Measurements from ENCODE around the gene FGF2.

DNA sequence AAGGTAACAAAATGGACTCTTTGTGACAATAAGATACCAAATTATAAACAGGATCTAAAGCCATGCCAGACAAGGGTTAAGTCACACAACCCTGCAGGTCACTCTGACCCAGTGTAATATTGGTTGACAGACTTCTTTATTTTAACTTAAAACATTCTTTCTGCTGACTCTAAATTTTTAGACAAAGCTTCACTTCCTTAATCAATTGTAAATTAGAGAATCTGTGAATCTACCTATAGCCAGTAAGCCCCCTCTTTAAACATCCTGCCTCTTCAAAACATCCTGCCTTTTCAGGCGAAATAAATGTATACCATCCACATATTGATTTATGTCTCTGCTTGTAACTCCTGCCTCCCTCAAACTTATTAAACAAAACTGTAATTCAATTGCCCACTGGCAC, 81.6 kb downstream of the FGF2 start:
- TF ChIP-seq, protein P1, sequence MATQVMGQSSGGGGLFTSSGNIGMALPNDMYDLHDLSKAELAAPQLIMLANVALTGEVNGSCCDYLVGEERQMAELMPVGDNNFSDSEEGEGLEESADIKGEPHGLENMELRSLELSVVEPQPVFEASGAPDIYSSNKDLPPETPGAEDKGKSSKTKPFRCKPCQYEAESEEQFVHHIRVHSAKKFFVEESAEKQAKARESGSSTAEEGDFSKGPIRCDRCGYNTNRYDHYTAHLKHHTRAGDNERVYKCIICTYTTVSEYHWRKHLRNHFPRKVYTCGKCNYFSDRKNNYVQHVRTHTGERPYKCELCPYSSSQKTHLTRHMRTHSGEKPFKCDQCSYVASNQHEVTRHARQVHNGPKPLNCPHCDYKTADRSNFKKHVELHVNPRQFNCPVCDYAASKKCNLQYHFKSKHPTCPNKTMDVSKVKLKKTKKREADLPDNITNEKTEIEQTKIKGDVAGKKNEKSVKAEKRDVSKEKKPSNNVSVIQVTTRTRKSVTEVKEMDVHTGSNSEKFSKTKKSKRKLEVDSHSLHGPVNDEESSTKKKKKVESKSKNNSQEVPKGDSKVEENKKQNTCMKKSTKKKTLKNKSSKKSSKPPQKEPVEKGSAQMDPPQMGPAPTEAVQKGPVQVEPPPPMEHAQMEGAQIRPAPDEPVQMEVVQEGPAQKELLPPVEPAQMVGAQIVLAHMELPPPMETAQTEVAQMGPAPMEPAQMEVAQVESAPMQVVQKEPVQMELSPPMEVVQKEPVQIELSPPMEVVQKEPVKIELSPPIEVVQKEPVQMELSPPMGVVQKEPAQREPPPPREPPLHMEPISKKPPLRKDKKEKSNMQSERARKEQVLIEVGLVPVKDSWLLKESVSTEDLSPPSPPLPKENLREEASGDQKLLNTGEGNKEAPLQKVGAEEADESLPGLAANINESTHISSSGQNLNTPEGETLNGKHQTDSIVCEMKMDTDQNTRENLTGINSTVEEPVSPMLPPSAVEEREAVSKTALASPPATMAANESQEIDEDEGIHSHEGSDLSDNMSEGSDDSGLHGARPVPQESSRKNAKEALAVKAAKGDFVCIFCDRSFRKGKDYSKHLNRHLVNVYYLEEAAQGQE (IDR thresholded peaks at IDR 0.05; ENCODE audit: insufficient read depth in 1 of 2, low read depth in 2 of 2, low read length in 2 of 2) = no peak
- TF ChIP-seq FOXP2 (optimal IDR thresholded peaks at IDR 0.05; ENCODE audit: borderline replicate concordance, extremely low read depth, extremely low read length, insufficient read depth) (no peak), POLR2AphosphoS5 (IDR thresholded peaks at IDR 0.05; ENCODE audit: low read depth, low read length) (no peak), TAF1 (IDR thresholded peaks at IDR 0.05; ENCODE audit: borderline replicate concordance, insufficient read depth, low read length) (no peak)

Measured in PFSK-1 (cell line).